Hematopoietic multipotent progenitor cell treated with erythropoietin and hydrocortisone succinate and interleukin-3 and kit ligand, for 6 days (in vitro differentiated cells): Measurements from ENCODE around the gene MAN1C1.
A peak's percentile ranks its signal among the peaks of the same experiment; 100 is the strongest.

ENCODE experiments used
- DNase-seq: peaks from one replicate; pipeline ENCODE4 v3.0.0-alpha.2; 2015

MAN1C1 gene

GRCh38 chr1:25808481-25809244, 192.1 kb downstream of the MAN1C1 start:
- DNase-seq: no peak

- DNase-seq: peak; percentile 36
Observed at GRCh38 chr1:25809283-25809926, 192.8 kb downstream of the MAN1C1 start.

- no peak for DNase-seq
Observed at GRCh38 chr1:25809929-25810328, 193.3 kb downstream of the MAN1C1 start.

DNA sequence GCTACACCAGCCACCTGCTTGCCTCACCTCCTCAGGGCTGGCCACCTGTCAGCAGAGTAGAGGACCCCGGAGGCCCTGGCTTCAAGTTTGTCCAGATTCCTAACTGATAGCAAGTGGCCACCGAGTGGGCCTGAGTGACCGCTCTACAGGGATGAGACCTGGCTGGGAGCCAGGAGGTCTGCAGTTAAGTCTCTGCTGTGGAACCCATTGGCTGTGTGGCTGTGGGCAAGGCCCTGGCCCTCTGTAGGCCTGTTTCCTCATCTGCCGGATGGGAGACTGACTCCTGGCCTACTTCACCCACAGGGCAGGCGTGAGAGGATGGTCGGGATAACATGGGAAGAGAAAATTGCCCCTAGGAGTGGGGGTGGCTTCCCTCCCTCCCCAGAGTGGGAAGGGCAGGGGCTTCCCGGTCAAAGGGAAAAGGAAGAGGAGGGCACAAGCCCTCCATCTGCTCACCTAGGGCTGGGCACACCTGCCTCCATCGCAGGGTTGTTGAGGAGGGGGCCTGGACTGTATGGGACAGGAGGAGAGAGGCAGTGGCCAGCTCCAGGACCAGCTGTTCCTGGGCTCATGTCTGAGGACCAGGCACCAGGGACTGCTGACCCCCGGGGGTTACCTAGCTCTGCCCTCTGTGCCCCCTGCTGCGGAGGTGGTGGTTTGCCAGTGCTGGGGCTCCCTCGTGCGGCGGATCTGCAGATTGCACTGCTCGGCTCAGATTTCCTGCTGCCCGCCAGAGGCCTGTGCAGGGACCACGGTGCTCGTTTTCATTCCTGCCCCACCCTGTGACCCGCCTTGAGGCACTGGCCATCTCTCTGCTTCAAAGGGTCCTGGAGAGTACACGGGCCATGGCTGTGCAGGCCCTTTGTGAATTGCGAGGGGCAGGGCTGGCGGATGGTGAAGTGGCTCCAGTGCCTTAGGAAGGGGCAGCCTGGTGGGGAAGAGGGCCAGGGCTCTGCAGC, 194.0 kb downstream of the MAN1C1 start:
- peak; percentile 79 for DNase-seq

DNA sequence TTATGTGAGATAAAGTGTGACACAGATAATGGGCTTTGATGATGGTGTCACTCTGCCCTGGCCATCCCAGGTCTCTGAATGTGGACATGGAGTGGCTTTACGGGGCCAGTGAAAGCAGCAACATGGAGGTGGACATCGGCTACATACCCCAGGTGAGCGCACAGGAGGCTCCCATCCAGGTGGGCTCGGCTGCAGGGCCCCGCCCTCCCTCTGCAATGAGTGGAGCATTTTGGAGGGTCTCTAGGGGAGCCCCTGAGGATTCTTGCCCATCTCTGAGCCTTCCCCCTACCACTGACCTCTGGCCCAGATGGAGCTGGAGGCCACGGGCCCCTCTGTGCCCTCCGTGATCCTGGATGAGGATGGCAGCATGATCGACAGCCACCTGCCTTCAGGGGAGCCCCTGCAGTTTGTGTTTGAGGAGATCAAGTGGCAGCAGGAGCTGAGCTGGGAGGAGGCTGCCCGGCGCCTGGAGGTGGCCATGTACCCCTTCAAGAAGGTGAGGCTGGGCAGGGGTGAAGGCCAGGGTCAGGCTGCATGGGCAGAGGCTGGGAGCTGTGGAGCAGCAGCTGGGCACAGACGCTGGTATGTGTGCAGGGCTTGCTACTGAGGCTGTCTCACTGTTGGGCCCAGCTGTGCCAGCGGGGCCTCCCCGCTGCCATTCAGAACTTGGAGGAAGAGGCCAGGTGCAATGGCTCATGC, 194.9 kb downstream of the MAN1C1 start:
- DNase-seq: no peak

- DNase-seq: no peak
Observed at GRCh38 chr1:25813071-25813733, 196.6 kb downstream of the MAN1C1 start.

- no peak for DNase-seq
Observed at GRCh38 chr1:25813734-25814471, 197.3 kb downstream of the MAN1C1 start.

DNA sequence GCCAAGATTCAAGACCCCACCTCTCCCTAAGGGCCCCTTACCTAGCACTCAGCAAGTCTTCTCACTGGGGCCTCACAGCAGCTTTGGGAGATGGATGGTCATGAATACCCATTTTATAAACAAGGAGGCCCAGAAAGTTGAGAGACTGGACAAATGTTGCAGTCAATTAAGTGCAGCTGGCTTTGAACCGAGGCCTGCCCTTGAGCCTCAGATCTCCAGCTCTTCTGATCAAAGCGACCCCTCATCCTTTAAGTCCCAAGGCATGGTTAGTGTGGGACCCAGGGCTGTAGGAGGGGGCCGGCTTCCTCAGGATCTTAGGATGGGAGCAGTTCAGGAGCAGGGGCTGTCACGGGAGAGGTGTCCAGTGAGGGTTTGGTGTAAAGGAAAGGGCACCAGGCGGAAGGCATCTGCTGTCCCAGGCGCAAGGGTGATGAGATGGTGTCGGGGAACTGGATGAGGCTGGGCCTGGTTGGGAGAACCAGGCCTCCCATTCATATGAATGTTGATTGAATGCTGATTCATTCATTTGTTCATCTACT, 198.0 kb downstream of the MAN1C1 start:
- no peak for DNase-seq

DNA sequence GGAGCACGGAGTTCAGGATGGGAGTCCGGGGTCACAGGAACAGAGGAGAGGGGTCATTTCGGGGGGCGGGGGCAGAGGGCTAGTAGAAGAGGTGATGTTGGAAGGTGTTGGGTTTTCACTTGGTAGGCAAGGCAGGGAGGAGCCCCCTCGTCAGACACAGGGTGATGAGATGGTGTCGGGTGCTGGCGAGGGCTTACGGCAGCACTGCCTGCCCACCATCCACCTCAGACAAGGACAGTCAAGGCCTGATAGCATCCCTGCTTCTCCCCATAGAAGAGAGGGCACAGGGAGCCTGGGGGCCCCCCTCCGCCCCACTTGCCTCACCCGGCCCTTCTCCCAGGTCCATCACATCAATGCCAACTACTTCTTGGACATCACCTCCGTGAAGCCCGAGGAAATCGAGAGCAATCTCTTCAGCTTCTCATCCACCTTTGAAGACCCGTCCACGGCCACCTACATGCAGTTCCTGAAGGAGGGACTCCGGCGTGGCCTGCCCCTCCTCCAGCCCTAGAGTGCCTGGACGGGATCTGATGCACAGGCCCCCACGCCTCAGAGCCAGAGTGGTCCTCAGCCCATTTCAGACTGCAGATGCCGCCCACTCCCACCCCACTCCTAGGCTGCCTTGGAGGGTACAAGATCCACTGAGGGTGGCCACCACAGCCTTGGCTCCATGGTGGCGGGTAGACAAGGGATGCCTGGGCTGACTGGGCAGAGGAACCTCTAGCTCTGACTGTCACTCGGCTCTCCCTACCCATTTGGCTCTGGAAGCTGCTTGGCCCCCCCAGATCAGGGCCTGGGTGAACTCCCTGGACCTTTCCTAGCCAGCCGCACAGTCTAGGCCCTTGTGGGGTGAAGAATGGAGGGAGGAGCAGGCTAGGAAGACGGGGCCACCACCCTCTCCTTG, 198.9 kb downstream of the MAN1C1 start:
- DNase-seq: no peak

DNA sequence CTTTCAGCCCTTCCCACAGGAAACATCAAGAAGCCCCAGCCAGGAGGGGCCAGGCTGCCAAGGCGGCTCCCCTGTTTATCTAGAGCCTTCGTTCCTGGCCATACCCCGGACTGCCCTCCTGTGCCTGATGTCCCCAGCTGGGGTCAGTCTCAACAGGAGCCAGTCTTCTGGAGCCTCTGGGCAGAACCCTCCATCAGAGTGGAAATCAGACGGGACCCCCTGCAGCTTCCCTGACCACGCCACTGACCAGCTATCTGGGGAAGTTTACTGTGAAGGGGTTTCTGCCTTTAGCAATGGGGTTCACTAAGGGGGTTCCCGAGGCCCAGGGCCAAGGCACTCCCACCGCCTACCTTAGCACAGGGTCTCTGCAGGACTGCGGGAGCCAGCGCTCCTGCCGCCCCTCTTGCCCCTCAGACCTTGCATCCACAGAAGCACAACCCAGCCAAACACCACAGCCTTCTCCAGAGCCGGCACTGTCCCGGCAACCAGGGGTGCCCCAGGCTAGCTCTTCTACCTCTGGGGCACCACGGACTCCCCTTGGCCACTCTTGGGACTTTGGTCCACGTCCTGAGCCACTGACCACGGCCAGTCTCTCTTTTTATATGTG, 199.6 kb downstream of the MAN1C1 start:
- DNase-seq: no peak

DNA sequence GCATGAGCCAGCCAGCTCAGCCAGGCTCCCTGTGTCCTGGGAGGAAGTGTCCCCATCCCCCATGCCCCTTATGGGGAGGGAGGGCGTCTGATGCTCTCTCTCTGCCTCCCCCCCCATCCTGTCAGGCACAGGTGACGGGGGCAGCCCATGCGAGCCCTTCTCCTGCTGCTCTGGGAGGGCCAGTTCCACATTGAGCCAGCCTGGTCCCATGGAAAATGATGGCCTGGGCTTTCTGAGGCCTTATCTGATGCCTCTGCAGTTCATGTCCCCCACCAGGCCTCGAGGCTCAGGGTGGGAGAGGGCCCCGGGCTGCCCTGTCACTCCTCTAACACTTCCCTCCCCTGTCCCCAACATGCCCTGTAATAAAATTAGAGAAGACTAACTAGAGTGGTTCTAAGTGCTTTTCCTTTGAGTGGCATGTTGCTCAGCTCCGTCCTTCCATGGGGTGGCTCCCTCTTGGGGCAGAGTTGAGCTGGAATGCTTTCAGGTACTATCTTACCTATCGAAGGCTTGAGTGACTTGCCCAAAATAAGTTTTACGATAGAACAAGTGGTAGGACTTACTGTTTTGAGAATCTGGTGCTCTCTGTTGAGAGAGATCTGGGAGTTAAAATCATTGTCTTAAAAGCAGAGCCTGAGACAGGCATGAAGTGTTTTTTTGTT, 201.4 kb downstream of the MAN1C1 start:
- DNase-seq: no peak

- no peak for DNase-seq
Observed at GRCh38 chr1:25818569-25818968, 202.0 kb downstream of the MAN1C1 start.

DNA sequence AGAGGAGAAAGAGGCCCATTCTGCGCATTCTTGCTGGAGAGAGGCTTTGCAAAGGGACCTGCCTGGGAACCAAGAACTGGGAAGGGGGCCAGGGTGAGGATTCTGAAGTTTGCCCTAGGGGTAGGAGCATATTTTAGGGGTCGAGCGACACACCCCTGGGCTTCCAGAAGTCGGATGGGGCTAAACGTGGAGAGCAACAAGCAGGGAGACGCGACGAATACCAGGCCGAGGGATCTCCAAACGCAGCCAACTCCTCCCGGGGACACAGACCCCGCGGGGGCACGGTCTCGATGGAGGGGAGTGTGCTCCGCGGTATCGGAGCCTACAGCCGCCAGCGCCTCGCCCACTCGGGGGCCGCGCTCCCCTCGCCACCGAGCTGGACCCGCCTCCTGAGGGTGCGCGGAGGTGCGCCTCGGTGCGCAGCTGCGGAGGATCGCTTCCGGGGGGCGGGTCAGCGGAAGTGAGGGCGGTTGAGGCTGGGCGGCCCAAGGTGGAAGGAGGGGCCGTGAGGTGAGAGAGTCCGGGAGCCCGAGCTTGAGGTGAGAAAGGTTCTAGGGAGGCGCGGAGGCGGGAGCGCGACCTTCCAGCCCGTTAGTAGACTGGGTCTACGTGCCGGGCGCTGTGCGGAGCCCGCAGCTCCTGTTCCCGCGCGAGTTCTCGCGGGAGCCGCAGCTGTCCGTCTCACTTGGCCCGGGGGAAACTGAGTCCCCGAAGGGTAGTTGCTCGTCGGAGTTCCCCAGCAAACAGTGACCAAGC, 203.1 kb downstream of the MAN1C1 start, which contains the start of gene MTFR1L:
Gene MTFR1L (plus strand): TSS at position 464 of the 756 bp plus-strand sequence. CDS start 3,151 bp downstream, outside the sequence.
- DNase-seq: peak; percentile 92

- peak; percentile 89 for DNase-seq
Observed at GRCh38 chr1:25820247-25821111, 203.9 kb downstream of the MAN1C1 start.

DNA sequence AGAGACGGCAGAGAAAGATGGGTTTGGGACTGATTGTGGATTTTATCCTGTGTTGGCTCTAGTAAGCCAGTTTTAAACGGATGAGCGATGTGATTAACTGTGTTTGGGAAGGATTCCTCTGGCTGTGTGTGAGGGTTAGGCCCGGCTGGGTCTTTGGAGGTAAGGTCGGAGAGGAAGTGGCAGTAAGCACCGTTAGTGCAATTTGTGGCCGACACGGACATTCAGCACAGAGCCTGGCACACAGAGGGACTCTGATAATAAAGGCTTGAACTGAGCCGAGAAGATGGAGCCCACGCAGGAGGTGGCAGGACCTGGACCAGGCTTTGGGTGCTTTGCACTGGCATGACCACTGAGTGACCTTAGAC, 204.5 kb downstream of the MAN1C1 start:
- DNase-seq: peak; percentile 38

GRCh38 chr1:25821630-25822091, 205.1 kb downstream of the MAN1C1 start:
- peak; percentile 32 for DNase-seq

DNA sequence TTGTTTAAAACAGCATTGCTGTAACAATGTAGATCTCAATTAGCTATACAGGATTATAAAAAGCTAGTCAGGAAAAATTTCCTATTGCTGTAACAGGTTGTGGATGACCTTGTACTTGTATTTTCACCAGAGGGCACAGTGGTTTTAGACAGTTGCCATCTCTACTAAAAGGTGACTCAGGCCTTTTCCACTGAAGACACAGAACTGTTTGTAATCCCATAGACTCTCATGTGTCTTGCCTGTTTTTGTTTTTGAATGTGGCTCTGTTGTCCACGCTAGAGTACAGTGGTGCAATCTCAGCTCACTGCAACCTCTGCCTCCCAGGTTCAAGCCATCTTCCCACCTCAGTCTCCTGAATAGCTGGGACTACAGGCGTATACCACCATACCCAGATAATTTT, 209.0 kb downstream of the MAN1C1 start:
- DNase-seq: peak; percentile 21
